WTC11 (cell line): ENCODE measurements around the gene LRRC8D.

Source experiments
- CTCF ChIP-seq: fragments of 200-600 bp; IDR thresholded peaks from 2 replicates; pipeline ENCODE4 v1.8.0; 2022; ENCODE audit warnings: antibody characterized with exemption
- E2F4 ChIP-seq: sonication (generic); formaldehyde crosslinking; IDR thresholded peaks from 2 replicates; pipeline ENCODE4 v1.8.1; 2022; ENCODE audit warnings: low read depth, mild to moderate bottlenecking, moderate library complexity, missing genetic modification reagents, borderline replicate concordance
- SOX15 ChIP-seq: fragments of 250-450 bp; sonication (Bioruptor Pico); IDR thresholded peaks from 2 replicates; pipeline ENCODE4 v1.9.0; 2021; ENCODE audit warnings: mild to moderate bottlenecking
- USF1 ChIP-seq: sonication (generic); formaldehyde crosslinking; IDR thresholded peaks from 2 replicates; pipeline ENCODE4 v1.8.0; 2022; ENCODE audit warnings: mild to moderate bottlenecking, missing genetic modification reagents
- TF ChIP-seq, protein P1 (sequence below): sonication (generic); formaldehyde crosslinking; IDR thresholded peaks from 2 replicates; pipeline ENCODE4 v1.8.1; 2023; ENCODE audit warnings: mild to moderate bottlenecking, missing genetic modification reagents, moderate library complexity
- TF ChIP-seq, protein P2 (sequence below): fragments of 250-450 bp; sonication (Bioruptor Pico); conservative IDR thresholded peaks from 2 replicates; pipeline ENCODE4 v1.9.0; 2021; ENCODE audit warnings: mild to moderate bottlenecking

GRCh38 chr1:89913353-89914095 lies 92.7 kb downstream of the LRRC8D start:
- TF ChIP-seq USF1 (CRISPR knock-in tag) = no peak
- TF ChIP-seq, protein P1, sequence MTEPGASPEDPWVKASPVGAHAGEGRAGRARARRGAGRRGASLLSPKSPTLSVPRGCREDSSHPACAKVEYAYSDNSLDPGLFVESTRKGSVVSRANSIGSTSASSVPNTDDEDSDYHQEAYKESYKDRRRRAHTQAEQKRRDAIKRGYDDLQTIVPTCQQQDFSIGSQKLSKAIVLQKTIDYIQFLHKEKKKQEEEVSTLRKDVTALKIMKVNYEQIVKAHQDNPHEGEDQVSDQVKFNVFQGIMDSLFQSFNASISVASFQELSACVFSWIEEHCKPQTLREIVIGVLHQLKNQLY (CRISPR knock-in tag) = no peak
- TF ChIP-seq CTCF = no peak
- no peak for TF ChIP-seq E2F4 (CRISPR knock-in tag)
- TF ChIP-seq, protein P2, sequence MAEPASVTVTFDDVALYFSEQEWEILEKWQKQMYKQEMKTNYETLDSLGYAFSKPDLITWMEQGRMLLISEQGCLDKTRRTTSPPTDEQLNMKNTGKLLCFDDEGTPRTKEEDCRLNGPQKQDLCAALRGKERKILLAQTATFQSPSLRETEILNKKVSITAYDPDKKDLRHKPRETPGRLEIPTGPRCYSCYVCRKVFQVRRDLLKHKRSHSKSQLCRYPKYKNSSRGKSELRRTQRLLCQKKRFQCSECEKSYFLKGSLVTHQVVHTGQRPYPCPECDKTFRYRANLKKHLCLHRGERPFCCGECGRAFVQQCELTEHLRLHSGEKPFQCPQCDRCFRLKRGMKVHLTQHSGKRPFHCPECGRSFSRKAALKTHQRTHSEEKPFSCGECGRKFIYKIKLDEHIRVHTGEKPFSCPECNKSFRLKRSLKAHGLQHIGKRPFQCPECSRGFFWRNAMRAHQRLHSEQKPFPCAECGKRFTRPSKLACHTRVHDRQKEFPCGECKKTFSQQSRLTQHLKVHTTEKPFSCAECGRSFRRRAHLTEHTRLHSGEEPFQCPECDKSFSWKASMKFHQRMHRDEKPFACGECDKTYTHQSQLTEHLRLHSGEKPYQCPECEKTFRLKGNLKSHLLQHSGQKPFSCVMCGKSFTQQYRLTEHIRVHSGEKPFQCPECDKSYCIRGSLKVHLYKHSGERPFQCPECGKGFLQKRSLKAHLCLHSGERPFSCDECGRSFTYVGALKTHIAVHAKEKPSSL (CRISPR knock-in tag) = no peak
- no peak for TF ChIP-seq SOX15 (CRISPR knock-in tag)
